GM12892 (cell line): ENCODE results near the gene CMTM8.

Experiments used
- DNase-seq: peaks from one replicate; pipeline ENCODE4 v3.0.0; 2011; ENCODE audit not compliant: insufficient read length
- FAIRE-seq: peaks from 2 replicates; lab custom pipeline; 2011; peaks lifted over from hg19 to GRCh38; lab: Jason Lieb, UNC
- POLR2A ChIP-seq: IDR thresholded peaks from 2 replicates; pipeline ENCODE4 v1.6.1; 2011; ENCODE audit warnings: low read depth, low read length, control low read depth
- POLR2AphosphoS5 ChIP-seq: IDR thresholded peaks from 2 replicates; pipeline ENCODE4 v1.6.1; 2011; ENCODE audit warnings: low read depth, low read length, control low read depth
- TAF1 ChIP-seq: IDR thresholded peaks from 2 replicates; pipeline ENCODE4 v1.6.1; 2011; ENCODE audit warnings: low read depth, mild to moderate bottlenecking, control low read depth, low read length, borderline replicate concordance

CMTM8 gene

DNA sequence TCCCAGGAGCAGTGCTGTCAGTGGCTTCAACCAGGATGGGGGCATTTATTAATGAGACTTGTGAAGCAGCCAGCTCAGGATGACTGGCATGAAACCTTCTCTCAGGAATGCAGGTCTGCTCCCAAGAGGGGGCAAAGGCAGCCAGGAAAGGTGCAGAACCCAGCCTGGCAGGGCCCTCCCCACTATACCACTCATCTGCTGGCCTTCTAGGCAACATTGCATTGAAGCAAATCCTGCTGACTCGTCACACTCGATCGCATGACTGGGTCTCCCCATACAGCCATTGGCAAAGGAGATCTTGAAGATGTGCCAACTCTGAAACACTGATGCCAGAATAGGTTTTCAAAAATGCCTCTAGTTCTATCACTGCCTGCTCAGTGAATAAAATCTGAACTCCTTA is 87.4 kb downstream of the CMTM8 start:
- DNase-seq (no peak), FAIRE-seq (no peak)
- TF ChIP-seq POLR2A (no peak), POLR2AphosphoS5 (no peak), TAF1 (no peak)

- no peak for TF ChIP-seq POLR2AphosphoS5
- no peak for TF ChIP-seq TAF1
- TF ChIP-seq POLR2A = no peak
- FAIRE-seq (no peak), DNase-seq (no peak)
These were observed 88.3 kb downstream of the CMTM8 start for GRCh38 chr3:32326795-32327194.

- FAIRE-seq = no peak
- DNase-seq = no peak
- TF ChIP-seq POLR2AphosphoS5 = no peak
- TF ChIP-seq TAF1 = no peak
- no peak for TF ChIP-seq POLR2A
These were observed 96.2 kb downstream of the CMTM8 start for GRCh38 chr3:32334675-32335074.

DNA sequence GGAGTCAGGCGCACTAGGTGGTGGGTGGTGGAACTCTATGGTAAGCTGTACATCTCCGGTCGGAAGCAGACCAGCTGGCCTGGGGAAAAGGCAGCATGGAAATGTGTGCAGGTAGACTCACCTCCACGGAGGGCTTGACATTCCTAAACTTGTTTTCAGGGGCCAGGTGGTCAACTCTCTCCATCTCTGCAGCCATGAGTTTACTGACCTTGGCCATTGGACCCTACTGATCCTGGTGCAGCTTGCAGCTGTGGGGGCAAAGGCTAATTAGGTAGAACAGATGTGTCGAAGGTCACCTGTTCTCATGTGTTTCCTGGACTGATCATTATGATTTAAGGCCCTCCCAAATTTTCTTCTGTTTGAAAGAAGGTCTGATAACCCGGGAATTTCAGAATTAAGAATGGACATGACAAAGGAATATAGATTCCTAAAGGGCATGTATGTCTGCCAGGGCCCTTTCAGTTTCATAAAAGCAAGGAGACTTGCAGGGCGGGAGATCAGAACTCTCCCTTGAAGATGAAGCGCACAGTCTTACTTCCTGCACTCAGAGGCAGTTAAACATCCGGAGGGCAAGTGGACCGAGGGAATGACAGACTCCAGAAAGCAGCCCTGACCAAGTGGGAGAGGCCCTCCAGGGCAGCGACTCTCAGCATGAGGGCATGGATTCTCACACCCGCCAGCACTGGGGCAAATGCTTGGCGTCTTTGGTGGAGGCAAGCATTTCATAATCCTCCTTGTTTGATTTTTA is 97.1 kb downstream of the CMTM8 start:
- DNase-seq (no peak), FAIRE-seq (no peak)
- TF ChIP-seq TAF1 = no peak
- TF ChIP-seq POLR2A = no peak
- no peak for TF ChIP-seq POLR2AphosphoS5

DNA sequence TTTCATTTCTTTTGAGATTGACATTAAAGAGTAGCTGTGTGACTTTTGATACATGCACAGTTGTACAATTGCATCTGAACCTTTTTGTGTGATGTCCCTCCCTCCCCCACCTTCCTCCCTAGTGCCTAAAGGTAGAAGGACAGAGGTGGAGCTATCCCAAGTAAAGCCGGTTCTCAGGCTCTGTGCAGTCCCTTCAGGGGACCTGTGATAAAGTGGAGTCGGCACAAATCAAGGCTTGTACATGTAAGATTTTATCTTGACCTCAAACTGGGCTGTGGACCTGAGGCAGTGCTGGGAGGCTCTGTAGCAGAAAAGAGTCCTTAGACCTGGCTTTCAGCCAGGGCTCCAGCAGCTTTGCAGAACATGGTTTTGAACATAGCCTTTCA is 97.6 kb downstream of the CMTM8 start:
- DNase-seq (no peak), FAIRE-seq (no peak)
- TF ChIP-seq POLR2A (no peak), TAF1 (no peak), POLR2AphosphoS5 (no peak)

DNA sequence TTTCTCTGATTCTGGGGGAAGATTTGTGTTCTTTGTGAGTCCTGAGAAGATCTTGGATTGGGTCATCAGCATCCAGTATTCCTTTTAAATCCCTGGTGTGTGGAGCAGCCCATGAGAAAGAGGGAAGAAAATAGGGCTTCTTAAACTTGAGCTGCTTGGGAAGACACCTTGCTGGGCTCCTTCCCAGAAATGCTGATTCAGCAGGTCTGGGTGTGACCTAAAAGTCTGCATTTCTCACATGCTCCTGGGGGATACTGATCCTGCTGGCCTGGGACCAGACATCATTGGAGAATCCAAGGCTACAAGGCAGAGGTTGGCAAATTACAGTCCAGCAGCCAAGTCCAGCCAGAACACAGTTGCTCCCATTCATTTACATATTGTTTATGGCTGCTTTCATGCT is 99.0 kb downstream of the CMTM8 start:
- FAIRE-seq (no peak), DNase-seq (no peak)
- TF ChIP-seq POLR2A (no peak), POLR2AphosphoS5 (no peak), TAF1 (no peak)

DNA sequence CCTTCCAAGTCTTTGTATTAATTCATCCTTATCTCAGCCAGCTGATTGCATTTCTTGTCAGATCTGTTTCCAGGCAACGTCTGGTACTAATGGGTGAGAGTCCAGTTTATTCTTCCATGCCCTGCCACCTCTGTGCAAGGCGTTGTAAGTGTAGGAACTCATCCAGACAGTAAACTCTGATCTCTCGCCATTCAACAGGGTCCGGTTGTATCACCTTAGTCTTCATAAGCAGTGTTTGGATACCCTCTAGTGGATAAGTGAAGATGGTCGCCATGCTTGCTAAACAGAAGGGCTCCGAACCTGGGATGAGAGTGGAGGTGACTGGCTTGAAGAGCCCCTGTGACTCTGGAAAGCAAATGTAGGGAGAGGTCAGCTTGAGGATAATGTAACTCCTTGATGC is 101.6 kb downstream of the CMTM8 start:
- FAIRE-seq (no peak), DNase-seq (peak; percentile 21)
- no peak for TF ChIP-seq POLR2AphosphoS5
- no peak for TF ChIP-seq POLR2A
- no peak for TF ChIP-seq TAF1

GRCh38 chr3:32340611-32341365 is 102.3 kb downstream of the CMTM8 start:
- DNase-seq = no peak
- no peak for FAIRE-seq
- TF ChIP-seq POLR2AphosphoS5 (no peak), POLR2A (no peak), TAF1 (no peak)

GRCh38 chr3:32347343-32348125 is 109.1 kb downstream of the CMTM8 start:
- FAIRE-seq = no peak

DNA sequence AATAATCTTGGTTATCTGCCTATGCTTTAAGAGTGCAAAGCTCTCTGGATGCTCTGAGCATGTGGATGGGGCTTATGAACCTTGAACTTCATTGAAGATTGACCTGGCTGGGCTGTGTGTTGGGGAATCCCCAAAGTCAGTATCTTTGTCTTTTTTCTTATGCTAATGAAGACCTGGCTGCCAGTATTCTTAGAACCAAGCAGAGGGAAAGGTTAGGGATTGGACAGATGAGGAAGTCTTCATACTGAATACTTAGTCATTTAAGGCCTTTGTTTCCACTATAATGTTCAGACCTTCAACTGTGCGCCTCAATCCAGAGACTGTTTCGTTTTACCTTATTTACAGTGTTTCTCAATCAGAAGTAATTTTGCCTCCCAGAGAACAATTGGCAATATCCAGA is 110.7 kb downstream of the CMTM8 start:
- TF ChIP-seq POLR2A (no peak), TAF1 (no peak), POLR2AphosphoS5 (no peak)
- DNase-seq (no peak), FAIRE-seq (no peak)

More at GRCh38 chr3:32347343-32348125, 109.1 kb downstream of the CMTM8 start:
- TF ChIP-seq POLR2AphosphoS5 = no peak
- no peak for TF ChIP-seq TAF1
- no peak for TF ChIP-seq POLR2A
- DNase-seq = no peak

DNA sequence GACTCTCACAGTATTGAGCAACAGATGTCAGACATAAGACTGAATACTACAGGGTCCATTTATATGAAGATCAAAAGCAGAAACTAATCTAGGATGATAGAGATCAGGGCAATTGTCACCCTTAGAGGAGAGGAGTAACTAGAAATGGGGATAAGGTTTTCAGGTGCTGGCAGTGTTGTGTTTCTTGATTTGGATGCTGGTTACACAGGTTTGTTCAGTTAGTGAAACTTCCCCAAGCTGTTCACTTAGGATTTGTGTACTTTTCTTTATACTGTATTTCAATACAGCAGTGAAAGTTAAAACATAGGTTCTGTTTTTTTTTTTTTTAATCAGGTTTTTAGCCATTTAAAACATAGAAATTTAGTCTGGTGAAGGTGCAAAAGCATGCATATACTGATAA is 114.1 kb downstream of the CMTM8 start:
- FAIRE-seq (no peak), DNase-seq (no peak)
- TF ChIP-seq TAF1 (no peak), POLR2AphosphoS5 (no peak), POLR2A (no peak)

- TF ChIP-seq TAF1 (no peak), POLR2AphosphoS5 (no peak), POLR2A (no peak)
- FAIRE-seq (no peak), DNase-seq (no peak)
These were observed 114.9 kb downstream of the CMTM8 start for GRCh38 chr3:32353351-32353750.
